Activated CD4-positive, CD25-positive, alpha-beta regulatory T cell (primary cell): ENCODE measurements around the gene C1orf198.
"Not testable (repeated sequence)": the region's sequence is repeated elsewhere in the genome, so short reads cannot be mapped to it uniquely, and the experiment has no call there.

Experiments used
- DNase-seq, 4 experiments: peaks; one replicate each; lab custom pipeline; 2025; lab: John Stamatoyannopoulos, UW

The C1orf198 gene

DNA sequence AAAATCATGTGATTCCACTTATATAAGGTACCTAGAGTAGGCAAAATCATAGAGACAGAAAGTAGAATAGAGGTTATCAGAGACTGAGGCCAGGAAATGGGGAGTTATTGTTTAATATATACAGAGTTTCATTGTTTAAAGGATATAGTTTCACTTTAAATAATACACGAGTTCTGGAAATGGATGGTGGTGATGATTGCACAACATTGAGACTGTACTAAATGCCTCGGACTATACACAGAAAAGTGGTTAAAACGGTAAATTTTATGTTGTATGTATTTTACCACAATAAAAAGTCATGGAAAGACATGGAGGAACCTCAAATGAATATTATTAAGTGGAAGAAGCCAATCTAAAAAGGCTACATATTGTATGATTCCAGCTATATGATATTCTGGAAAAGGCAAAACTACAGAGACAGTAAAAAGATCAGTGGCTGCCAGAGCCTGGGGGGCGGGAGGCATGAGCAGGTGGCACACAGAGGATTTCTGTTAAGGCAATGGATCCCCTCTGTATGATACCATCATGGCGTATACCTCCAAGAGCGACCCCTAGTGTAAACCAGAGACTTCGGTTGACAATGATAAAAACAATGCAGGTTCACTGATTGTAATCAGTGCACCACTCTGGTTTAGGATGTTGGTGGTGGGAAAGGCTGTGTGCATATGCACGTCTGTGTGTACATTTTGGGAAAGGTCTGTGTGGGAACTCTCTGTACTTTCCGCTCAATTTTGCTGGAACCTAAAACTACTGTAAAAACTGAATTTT lies 7.5 kb downstream of the C1orf198 start:
- no peak for DNase-seq

DNA sequence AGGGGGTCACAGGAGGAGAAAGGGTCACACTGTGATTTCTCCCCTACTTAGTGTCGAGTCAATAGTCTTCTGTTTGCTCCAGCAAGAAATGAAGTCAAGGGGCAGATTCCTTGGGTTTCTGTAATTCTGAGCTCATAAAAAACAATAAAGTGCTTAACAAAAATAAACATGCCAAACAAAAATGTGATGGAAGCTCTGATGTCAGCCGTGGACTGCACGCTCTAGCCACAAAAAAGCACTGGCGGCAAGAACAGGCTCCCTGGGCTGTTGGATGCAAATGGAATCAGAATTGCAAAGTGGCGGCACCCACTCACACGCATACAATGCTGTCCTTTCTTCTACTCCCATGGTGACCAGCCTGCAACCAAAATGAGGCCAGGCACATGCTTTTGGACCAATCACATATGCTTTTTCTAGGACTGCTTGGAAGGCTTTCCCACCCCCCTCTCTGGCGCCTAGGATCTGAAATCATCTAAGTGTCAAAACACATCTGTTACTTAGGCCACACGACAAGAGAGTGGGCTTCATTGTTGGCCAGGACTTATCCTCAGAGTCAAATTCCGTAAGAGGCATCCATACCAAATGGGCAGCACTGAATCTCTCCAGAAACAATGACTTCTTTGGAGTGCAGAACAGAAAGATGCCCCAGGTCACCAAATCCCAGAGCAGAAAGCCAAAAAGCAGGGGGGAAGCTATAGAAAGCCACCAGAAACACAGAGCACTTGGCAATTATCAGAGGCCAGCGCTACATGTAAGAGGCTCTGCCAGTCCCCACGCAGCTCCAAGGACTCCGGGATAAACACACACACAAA lies 9.2 kb downstream of the C1orf198 start:
- no peak for DNase-seq

DNA sequence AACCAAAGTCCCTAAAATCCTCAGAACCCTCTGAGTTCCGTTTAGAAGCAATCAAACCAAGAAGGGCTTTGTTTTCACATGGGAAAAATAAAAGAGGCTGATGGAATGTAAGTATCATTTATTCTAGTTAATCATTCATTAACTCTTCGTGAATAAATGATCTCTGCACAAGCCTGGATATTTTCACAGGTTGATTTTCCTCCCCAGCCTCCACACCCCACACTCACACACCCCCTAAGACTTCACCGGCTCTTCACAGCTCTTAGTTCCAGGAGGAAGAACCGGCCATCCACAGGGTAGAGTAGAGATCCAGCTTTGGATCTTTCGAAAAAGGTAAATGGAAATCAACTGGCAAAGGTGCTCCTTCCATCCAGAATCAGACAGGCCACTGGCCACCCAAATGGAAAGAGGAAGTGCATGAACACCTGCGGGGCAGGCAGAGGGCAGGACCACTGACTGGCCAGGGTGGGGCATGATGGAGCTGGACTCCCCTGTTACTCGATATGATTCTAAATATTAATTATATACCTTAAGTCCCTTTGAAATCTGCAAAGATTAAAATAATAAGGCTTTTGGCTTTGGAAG lies 10.0 kb downstream of the C1orf198 start:
- no peak for DNase-seq

DNA sequence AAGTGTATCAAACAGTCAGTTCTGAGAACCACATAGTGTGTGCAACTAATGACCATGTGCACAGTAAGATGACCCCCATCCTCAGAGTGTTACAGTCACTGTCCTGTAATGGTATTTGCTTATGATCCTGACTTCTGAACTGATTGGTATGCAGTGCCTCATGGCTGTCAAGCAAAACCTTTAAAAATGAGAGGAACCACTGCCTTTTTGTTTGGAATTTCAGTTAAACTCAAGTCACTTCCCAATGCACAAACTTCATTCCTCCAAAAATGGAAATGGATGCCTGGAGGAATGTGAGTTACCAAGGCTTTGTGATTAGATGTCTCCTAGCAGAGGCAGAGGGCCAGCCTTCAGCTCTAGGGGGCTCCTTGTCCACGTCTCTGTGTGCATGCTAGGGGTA lies 10.5 kb downstream of the C1orf198 start:
- no peak for DNase-seq

DNA sequence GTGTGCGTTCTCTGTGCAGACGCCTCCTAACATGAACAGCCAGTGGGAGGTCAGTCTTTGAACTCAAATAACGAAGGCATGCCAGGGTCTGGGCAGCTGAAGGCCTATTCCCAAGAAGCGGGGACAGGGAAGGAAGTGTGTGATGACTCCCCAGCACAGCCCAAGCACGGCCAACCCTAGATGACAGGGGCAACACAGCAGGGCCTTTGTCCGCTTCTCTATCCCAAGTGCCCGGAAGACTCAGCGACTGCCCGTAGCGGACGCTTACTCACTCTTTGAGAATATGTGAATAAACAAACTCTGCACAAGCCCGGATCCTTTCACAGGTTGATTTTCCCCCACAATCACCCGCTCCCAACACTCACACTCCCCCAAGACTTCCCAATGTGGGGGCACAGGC lies 11.2 kb downstream of the C1orf198 start:
- DNase-seq, result no peak

DNA sequence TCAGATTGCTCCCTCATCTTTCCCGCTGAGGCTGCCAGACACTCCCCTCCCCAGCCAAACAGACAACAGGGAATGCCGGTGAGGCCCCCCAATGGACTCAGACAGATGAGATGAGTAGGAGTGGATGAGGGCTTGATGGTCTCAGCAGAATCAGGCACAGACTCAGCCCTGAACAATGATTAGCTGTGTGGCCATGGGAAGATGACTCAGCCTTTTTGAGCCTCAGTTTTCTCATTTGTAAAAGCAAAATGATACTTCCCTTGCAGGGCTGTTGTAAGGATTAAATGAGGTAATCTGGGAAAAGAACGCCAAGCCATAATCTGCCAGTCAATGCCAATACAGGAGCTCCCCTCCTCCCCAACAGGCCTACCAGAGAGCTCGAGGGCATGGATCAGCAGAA lies 12.4 kb downstream of the C1orf198 start:
- DNase-seq, result no peak

DNA sequence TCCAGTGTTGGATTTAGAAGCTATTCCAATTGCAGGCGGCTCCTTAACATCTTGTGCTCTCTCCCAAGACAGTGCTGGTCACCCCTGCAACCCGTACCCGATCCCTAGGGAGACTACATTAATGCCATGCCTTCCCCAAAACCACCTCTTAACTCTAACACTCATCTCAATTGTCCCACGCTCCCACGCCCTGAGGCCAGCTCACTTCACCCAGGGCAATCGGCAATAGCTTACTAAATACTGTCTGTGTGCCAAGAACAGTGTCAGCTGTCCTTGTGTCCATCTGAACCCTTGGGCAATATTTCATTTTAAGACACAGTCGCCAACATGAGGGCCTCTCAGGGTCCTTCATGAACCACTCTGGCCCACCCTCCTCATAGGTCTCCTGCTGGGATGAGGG lies 13.9 kb downstream of the C1orf198 start:
- DNase-seq, result no peak

DNA sequence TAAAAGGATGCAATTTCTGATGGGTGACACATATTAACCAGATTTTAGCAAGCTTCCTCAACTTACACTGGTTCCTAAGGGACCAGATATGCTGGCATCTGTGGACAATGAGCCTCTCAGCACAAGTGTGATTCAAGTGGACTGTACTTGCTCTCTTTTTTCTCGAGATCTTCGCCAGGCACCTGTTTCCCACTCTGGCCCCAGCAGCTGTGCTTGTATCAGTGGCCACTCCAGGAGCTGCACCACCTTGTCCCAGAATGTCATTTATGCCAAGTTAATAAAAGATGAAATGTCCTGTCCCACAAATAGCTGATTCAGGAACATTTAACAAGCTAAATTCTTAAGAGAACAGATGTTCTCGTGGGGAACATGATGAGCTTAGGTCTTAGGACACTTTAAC lies 14.6 kb downstream of the C1orf198 start:
- DNase-seq, result no peak

DNA sequence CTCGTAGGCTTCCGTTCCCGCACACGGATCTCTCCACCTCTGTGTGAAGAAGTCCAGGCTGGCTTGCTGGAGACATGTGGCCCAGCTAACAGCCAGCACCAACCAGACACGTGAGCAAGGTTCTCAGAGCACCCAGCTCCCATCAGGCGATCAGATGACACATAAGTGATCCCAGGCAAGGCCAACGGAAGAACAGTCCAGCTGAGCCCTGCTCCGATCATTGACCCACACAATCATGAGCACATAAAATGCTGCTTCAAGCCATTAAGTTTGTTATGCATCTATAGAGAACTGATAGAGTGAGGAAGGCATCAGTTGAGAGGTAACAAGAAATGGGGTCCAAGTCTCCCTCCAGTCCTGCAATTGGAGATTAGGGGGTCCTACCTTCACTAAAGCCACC lies 15.4 kb downstream of the C1orf198 start:
- DNase-seq, result no peak

DNA sequence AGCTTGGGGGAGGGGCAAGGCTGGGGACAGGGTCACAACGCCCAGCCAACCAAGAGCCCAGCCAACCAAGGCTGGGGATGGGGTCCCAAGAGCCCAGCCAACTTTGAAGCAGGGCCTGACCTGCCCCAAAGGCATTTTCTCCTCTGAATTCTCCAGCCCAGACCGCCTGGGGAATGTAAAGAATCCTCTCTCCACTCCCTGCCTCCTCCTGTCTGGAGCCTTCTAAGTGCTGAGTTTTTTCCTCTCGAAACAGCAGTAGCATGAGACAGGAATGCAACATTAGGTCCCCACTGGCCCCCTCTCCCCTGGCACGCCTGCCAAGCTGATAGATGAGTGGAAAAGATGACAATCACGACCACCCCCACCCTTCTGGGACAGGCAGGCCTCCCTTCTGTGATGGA lies 17.0 kb downstream of the C1orf198 start:
- DNase-seq, result no peak

DNA sequence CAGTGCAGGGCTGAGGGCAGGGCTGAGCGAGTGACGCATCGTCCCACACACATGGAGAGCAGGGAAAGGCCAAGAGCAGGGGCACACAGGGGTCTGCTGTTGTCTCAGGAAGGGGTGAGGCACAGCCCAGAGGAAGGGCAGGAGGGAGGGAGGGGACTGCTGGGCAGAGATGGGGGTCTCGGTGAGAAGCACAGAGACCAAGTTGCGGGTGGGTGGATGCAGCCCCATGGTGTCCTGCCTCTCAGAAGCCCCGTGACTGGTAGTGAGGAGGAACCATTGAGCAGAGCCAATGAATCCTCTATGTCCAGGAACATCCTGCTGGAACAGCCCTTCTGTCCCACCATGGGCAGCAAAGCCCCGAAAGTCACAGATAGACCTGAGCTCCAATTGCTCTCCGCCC lies 17.8 kb downstream of the C1orf198 start:
- no peak for DNase-seq

DNA sequence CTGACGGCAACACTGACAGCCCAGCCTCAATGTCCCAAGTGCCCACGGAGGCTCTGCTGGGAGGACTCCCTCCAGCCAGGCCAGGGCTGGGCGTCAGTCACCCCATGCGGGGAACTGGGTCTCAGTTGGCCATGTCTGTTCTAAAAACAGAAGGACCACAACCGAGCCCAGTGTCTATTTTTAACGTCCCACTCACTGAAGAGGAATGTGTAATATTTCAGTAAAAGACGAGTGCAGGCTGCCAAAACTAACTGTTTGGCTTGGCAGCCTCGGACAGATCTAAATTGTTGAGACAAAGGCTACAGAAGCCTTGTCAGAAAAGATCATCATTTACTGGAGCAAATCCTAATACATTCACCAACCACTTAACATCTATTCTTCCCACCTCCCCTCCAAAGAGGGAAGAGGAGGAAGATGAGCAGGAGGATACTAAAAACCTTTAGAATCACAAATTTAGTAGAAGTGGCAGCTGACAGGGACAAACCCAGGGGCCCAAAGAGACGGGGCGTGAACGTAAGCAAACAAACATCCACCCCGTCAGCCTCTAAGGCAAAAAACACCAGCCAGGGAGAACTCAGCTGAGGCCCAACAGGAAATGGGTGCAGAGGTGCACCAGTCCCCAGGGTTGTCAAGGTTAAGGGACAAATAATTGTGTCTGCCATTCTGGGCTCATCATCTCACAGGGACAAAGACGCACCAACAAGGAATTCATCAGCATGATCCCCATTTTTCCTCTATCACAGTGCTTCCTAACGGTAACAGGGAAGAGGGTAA lies 18.7 kb downstream of the C1orf198 start:
- DNase-seq, result no peak

DNA sequence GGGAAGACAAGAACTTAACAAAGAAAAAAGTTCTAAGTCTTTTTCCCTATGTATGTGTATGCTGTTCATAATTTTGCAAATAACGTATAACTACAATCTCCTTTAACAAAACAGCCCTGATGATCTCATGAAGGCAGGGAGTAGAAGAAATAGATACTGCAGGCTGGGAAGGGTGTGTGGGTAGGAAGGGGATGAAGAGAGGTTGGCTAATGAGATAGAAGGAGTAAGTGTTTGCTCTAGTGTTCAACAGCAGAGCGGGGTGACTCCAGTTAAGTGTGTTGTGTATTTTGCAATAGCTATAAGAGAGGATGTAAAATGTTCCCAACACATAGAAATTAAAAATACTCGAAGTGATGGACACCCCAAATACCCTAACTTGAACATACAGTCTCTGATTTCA lies 20.1 kb downstream of the C1orf198 start:
- DNase-seq, result no peak

DNA sequence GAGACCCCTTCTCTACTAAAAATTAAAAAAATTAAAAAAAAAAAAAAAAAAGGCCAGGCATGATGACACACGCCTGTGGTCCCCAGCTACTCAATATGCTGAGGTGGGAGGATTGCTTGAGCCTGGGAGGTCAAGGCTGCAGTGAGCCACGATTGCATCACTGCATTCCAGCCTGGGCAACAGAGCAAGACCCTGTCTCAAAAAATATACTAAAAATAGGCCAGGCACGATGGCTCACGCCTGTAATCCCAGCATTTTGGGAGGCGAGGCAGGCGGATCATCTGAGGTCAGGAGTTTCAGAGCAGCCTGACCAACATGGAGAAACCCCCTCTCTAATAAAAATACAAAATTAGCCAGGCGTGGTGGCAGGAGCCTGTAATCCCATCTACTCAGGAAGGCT lies 23.1 kb downstream of the C1orf198 start:
- DNase-seq, result not testable (repeated sequence)

DNA sequence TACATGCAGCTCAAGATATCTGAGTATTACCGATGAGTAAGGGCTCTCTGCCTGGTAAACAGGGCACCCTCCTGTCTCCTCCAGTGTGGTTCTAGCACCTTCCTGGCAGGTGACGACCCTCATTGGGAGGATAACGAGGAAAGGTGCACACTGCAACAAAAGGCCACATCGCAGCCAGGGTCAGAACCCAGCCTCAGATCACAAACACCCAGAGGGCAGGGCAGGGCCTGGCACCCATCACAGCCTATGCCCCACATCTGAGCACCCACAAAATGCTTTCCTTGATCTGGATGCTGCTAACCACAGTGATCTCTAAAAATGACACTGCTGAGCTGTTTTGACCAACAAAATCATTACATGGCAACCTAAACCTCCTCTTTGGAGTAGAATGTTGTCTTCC lies 23.8 kb downstream of the C1orf198 start:
- no peak for DNase-seq

DNA sequence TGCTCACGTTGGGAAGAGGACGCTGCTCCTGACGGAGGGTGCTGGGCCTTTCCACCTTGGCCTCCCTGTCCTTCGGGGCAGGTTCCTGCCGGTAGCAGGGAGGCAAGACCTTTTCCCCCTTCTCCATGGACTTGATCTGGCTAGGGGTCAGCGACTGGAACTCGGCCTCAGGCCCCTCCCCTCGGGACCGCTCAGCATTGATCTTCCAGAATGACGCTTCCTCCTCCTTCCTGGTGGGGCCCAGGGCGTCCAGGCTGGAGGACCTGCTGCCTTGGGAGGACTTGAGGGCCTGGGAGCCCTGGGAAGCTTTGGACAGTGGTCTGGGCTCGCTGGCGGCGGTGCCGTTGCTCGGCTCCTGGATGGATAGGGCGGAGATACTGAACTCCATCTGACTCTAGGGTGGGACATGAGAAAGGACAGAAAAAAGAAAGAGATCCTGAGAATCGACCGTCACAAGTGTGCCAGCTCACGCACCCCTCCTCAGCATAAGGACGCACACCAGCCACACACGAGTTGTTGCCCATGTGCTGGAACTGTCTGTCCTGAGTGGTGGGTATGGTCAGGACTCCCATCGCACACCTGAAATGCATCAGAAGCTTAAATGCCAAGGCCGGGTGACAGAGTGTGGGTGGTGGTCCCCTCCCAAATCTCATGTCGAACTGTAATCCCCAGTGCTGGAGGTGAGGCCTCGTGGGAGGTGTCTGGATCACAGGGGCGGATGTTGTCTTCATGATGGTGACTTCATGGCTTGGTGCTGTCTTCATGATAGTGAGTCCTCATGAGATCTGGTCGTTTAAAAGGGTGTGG lies 24.6 kb downstream of the C1orf198 start:
- no peak for DNase-seq

DNA sequence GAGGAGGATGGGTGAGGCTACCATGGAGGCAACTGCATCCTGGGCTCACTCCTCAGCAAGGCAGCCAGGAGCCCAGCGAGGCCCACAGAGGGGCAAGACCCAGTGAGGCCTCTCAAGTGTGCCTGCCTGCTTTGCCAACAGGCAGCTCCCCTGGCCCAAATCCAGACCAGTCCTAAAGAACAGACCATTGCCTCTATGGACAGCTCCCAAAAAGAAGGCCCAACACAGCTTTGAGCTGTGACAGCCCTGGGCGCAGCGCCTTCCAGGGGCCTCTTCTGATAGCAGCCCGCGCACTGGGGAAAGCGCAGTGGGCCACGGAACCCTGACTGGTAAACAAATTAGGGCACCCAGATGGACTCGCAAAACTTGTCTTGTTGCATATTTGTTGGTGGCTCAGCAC lies 25.5 kb downstream of the C1orf198 start:
- no peak for DNase-seq

DNA sequence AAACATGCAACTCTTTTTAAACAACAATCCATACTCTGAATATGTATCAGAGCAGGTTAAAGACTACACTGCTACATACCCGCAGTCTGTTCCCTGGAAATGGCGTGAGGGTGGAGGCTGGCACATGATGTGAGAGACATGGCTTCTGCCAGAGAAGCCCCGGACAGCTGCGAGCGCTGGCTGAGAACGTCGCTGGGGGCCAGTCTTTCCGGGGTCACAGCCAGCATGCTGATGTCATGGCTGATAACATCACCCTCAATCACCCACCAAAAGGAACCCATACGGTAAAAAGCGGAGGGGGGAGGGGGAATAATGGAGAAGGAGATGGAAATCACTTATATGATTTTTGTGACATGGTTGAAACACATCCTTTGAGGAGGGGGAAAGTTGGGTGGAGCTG lies 29.1 kb downstream of the C1orf198 start:
- no peak for DNase-seq

DNA sequence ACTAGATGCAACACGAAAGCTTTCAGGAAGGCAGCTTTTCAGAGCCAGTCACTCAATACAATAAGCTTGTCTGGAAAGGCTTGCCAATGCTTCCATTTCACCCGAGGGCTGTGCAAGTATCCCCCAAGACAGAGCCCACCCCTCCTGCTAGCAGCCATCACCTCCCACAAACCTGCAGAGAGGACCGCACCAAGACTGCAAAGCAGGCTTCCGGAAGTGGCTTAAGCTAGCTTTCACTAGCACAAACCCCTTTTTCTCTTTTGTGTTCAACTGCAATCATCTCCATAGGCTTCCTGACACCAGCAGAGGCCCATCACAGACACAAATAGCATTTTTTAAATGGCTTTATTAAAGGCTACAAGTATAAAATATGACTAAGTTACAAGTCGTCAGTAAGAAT lies 31.5 kb downstream of the C1orf198 start:
- DNase-seq, result no peak

DNA sequence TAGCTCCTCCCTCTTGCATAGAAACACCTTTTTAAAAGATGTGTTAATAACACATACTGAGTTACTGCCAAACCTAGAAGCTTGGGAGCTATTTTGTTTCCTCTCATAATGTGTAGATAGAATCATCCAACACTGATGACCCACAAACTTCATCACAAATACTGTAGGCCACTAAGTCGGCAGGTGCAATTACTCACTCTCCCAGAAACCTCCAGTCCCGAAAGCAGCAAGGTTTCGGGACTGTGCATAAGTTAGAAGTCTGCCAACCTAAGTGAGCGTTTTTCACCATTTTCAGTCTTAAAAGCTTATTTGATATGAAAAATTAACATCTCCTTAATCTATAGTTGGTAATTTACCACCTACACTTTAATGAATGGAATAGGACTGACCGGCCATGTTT lies 32.0 kb downstream of the C1orf198 start:
- no peak for DNase-seq

DNA sequence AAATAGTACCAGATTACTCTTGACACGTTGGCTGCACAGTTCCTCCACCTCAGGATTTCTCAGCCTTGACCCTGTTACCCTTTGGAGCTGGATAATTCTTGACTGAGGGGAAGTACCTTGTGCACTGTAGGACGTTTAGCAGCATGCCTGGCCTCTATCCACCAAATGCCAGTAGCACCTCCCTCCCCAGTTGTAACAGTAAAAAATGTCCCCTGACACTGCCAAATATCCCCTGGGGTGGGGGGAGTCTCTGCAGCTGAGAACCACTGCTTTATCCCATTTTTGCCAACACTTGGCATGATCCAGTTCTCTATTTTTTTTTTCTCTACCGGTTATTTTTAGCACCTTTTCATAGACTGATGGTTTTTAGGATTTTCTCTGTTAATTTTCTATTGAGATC lies 34.0 kb downstream of the C1orf198 start:
- DNase-seq, result no peak

DNA sequence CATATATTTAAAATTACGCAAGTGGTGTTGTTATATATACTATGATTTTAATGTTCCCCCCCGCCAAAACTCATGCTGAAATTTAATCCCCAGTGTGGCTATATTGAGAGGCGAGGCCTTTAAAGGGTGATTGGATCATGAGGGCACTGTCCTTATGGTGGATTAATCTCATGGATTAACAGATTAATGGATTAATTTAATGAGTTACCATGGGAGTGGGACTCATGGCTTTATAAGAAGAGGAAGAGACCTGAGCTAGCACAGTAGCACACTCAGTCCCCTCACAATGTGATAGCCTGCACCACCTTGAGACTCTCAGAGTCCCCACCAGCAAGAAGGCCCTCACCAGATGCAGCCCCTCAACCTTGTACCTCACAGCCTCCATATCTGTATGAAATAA lies 34.8 kb downstream of the C1orf198 start:
- DNase-seq, result no peak
